Heart left ventricle (tissue), 13 donors: ENCODE results near the gene POLG.

Experiments
- CTCF ChIP-seq, 12 donors: fragments of 200-600 bp; sonication (generic) in 4 of 12; IDR thresholded peaks; one replicate each; pipeline versions ENCODE4 v1.5.0 to v1.8.0; 2018 to 2022; ENCODE audit warnings: antibody characterized with exemption in 12 of 12, mild to moderate bottlenecking in 5 of 12
- POLR2A ChIP-seq, 2 donors: fragments of 450-650 bp; IDR thresholded peaks; one replicate each; pipeline ENCODE4 v1.6.1; 2017; ENCODE audit warnings: antibody characterized with exemption in 2 of 2, mild to moderate bottlenecking in 2 of 2, moderate library complexity in 2 of 2
- donor health status: ischemic (EF 13 %, LVEDD 7.1; RV severe dilation, severe dysfunction).
- donor health status: DM: no; HTN: yes; CAD: no.
- donor health status: DM: no; HTN: no; CAD: no.
- donor health status: ischemic (EF 25% LVEDD 6.9; RV normal size, moderate dysfunction).
- donor health status: ischemic (EF 25% LVEDD 5.7; RV mildly dilated, moderate dysfunction).
- donor health status: ischemic (EF 35%, LVEDD 5.7; RV mildly dilated, moderate dysfunction).
- donor health status: nonischemic (EF 11% LVEDD 7.7; RV severe dilation, severe dysfunction).
- donor health status: DM: yes; HTN: yes; CAD: no.
- donor health status: PGD.
- donor health status: ischemic (EF 29% LVEDD 5.4; RV normal size, mild dysfunction).
- donor health status: nonischemic (EF 23%, LVEDD 6.1; RV moderate dilation, normal function).

GRCh38 chr15:89379251-89379695 lies 44.6 kb upstream of the POLG start:
- TF ChIP-seq POLR2A (IDR thresholded peaks at IDR 0.05) = no peak
- TF ChIP-seq CTCF (IDR thresholded peaks at IDR 0.05) = no peak
